Measurements from ENCODE around the gene DGKH.
"Not testable (repeated sequence)": the region's sequence is repeated elsewhere in the genome, so short reads cannot be mapped to it uniquely, and the experiment has no call there.

Gene DGKH

DNA sequence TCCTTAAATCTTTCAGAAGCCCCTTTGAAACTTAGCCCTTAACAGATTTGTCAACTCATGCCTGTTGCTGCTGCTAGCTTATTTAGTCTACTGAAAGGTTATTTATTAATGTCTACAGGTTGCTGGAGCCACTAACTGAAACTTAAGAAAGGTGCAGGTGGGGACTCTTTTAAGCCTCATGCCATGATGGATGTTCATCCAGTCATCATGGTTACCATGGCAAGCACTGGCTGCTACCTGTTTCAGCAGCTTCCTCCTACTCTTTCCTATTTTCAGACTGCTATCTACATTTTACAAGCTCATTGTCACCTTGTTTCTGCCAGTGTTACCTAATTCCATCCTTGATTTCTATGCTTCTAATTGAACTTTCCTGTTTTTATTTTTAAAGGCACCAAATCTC, 27.1 kb downstream of the DGKH start:
- peak; percentile 18 to 24 for DNase-seq

DNA sequence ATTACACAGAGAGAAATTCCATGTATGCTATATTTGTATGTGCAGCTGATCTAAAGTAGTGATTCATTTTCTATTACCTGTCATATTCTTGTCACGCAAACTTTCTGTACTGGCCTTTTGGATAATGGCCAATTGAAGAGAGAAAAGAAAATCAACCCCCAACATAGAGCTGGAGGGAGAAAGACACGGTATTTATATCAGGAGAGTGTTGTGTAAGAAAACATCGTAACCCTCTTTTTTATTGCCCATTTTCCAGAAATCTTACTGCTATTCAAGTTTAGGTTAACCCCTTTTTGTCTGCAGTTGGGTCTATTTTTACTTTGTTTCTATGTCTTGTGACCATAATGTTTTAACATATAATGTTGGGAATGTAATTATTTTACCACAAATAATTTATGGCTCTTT, 27.9 kb downstream of the DGKH start:
- DNase-seq: peak in 1 of 2 experiments; percentile 9

DNA sequence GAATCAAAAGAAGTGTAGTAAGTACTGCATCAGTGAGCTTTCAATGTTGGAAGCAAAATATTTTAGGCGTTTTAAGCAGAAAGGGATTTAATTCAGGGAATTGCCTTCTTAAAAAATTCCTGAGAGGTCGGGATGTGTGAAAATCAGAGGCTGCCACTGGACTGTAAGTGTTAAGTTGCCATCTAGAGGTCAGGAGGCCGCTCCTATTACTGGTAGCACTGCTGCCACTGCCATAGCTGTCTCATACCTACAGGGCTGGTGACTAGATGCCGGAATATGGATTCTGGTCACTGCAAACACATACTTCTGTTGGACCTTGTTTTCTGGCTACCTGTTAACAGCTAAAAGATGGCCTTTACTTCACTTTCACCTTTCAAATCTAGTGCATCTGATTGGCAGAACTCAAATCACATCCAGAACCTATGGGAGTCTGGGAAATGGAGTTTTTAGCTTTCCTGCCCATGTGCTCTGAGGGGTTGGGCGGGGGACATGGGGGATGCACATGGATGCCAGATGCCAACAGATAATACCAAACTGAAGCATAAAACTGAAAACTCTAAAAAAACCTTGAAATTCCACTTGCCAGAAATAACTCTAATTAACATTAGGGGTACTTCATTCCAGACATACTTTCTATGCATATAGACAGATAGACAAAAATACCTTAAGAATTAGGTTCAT, 29.8 kb downstream of the DGKH start:
- DNase-seq: no peak

DNA sequence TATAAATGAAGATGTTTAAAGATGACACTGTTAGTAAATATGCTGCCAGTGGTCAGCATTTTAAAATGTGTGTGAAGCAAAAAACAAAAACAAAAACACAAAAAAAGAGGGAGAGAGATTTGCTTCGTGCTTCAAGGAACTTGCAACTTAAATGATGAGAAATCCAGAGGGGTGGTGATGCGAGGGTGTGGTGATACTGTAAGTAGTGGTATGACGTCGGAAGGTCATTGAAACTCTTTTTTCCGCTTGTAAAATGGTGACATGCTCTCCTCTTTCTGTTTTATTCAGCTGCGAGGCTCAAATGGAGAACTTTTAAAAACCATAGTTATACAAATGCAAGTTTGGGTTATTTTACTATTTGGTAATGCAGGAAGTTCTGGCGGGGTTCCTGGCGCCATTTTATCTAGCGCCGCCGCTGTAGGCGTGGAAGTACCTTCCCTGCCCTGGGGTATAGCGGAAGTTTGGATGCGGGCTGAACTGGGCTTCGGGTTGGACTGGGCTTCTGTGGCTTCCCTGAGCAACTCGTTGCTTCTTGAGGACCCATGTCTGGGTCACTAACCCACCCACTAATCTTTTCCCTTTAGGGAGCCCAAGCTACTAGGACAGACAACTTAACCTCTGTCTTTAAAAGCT, 34.8 kb downstream of the DGKH start:
- DNase-seq: no peak

DNA sequence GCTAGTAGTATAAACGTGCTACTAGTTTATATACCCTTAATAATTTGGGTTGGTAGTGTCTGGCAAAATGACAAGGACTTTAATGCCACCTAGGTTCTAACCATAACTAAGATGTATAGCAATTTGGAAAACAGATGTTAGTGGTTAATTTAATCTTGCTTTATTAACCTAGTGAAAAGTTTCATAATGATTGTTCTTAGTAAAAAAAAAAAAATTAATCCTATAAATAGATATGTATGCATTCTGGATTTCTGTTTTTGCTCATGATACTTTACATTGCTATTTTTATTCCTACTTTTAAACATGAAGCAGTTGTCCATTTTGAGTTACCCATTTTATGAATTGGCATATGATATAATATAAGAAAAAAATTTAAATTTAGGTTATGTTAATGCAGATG, 36.3 kb downstream of the DGKH start:
- no peak for DNase-seq

DNA sequence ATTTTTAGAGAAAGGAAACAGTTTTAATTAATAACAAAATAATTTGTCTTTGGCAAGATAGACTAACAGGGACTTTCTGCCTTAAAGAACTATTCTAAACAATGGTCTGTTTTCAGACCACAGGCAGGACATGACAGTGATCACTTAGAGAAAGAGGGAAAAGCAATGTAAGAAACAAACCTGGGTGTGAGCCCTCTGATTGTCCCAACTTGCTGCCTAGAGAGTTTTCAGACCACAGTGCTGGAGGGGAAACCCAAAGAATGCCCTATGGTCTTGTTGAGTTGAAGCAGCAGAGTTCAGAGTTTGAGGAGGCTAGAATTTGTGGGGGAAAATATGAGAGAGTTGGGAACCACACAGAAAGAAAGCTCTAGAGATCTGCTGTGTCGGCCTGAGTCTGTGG, 38.1 kb downstream of the DGKH start:
- no peak for DNase-seq

DNA sequence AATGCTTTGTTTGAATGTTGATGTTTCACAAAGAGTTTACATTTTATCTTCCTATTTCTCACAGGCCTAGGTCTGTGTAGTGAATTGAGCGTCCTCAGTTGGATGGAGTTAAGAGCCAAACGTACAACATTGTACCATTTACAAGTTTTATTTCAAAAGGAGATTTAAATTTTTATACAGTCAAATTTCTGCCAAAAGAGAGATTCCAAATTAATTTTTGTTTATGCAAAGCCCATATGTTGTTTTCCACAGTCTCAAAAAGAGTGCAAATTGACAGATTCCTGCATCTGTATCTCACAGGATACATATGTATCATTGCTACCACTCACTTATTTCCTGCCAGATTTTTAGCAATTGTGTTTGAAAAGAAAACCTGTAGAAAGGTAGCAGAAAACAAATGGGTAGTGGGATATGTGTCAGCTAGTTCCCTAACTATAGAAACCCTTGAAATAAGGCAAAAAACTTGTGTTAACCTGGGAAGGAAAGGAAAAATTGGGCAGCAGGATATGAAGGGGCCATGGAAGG, 46.1 kb downstream of the DGKH start:
- DNase-seq: no peak

DNA sequence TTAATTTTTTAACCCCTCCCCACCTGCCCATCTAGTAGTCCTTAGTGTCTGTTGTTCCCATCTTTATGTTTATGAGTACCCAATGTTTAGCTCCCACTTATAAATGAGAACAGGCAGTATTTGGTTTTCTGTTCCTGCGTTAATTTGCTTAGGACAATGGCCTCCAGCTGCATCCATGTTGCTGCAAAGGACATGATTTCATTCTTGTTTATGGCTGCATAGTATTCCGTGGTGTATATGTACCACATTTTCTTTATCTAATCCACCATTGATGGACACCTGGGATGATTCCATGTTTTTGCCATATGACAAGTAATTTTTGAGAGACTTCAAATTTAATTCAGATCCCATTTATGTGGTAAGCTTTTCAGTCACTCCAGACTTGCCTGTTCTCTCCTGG, 47.8 kb downstream of the DGKH start:
- DNase-seq: not testable (repeated sequence)

DNA sequence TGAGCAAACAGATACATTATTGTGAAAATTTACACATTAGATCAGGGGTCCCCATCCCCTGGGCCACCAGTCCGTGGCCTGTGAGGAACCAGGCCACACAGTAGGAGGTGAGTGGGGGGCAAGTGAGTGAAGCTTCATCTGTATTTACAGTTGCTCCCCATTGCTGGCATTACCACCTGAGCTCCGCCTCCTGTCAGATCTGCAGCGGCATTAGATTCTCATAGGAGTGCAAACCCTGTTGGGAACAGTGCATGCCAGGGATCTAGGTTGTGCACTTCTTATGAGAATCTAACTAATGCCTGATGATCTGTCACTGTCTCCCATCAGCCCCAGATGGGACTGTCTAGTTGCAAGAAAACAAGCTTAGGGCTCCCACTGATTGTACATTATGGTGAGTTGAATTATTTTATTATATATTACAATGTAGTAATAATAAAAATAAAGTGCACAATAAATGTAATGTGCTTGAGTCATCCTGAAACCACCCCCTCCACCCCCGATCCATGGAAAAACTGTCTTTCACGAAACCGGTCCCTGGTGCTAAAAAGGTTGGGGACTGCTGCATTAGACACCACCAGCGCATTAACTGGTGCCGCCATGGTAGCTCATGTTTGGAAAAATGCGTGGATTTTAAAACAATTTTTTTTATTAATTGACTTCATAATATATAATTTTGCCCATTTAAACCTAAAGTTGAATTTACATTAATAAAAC, 51.7 kb downstream of the DGKH start:
- no peak for DNase-seq

DNA sequence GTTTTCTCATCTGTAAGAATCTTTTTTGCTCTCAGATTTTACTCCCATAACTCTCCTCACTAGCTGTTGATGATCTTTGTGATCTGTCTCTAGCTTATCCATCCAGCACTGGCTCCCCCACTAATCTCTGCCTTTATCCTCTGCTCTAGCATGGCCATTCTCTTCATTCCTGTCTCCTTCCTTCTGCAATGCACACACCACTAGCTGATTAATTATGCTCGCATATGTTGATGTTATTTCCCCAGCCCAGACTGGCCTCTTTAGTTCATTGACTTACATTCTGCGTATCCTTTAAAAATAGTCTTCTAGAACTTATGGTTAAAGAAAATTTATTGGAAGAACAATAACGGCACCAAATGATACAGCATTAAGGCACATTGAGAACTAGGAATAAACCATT, 52.5 kb downstream of the DGKH start:
- no peak for DNase-seq

DNA sequence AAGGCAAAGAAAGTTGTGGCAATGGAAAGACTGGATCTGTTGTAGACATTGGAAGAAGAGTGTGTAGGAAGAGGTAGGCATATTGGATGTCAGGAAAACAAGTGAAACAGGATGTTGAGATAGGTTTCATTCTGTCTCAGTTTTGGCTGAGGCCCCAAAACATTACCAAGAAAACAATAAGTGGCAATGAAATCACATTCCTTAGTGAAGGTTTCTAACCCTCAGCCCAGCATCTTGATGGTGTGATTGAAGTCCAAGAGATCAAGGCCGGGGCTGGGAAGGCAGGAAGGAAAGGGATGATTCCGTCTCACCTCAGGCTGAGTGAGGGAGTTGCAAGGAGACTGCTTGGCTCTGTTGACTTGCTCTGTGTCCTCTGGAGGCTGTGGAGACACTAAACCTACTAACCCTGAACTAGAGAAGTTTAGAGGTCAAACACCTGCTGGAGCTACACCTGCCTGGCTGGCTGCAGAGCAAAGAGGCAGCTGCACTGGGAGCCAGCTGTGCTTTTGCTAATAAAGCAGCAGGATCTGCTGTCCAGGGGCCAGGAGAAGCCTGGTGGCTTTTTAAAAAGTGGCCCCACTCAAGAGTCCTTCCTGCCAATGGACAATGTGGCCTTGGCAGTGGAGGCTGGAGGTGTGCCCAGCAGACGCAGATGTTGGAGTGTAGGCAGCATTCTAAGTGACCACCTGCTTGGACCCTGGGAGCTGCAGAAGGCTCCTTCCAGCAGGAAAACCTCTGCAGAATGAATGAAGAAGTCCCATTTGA, 53.6 kb downstream of the DGKH start:
- peak; percentile 57 to 71 for DNase-seq

DNA sequence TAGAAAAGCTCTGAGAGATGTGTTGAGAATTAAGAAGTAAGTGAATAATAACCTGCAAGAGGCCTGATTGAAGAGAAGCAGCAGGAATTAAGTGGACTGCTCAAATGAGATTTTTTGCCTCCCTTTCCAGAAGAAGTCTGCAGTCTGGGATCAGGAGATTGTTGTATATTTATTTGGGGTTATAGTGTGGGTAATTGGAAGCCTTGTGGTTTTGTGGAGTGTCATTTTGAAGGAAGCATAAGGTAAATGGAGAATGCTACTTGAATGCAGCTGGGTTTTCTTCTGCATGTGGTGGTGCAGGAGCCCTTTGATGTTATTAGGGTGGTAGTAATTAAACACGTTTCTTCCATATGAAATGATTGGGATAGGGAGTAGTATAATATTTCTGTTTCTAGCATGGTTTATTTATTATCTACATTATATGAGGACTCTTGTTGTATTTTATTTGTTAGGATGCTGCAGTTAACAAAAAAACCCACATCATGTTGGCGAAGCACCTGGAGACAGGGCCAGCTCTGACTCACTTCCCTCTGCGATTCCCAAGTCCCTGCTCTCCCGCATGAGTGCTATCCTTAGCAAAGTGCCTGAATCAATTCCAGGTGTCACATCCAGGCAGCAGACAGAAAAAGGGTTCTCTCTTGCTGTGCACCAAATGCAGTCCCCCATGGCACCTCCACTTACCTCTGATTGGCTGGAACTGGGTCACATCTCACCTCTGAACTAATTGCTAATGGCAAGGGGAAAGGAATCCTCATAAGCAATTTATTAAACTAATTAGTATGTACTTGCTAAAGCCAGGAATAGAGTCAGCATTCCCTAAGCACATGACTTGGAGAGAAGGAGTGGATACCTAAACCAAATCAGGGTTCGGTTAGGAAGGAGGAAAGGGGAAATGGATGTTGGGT, 54.8 kb downstream of the DGKH start:
- DNase-seq: no peak

DNA sequence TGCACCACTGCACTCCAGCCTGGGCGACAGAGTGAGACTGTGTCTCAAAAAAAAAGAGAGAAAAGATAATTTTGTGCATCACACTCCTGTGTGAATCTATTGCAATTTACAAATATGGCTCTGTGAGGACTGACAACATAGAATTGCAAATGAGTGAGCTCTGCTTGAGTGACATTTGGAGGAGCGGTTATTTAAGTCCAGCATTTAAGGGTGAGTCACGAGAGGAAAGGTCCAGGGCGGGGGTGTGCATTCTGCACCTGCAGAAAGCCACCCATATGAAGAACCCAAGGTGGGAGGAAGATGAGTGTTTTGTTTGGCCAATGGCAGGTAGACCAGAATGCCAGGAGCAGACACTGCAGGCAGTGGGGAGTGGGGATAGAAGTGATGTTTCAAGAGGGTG, 58.5 kb downstream of the DGKH start:
- DNase-seq: no peak

DNA sequence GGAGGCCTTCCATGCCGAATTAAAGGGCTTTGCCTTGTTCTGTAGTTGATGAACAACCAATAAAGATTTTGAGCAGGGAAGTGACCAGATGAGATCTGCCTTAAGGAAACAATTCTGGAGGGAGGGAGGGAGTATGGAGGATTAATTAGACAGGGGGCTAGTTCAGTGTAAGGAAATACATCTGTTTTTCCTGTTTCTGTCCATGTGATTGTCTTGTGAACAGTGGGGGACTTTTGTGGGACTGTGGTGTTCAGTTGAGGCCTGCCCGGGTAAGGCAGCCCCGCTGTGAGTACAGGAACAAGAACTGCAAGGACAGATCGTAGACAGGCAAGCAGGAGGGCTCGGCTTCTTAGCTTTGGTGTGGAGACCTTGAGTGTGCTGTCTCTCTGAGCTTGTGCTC, 59.0 kb downstream of the DGKH start:
- no peak for DNase-seq

DNA sequence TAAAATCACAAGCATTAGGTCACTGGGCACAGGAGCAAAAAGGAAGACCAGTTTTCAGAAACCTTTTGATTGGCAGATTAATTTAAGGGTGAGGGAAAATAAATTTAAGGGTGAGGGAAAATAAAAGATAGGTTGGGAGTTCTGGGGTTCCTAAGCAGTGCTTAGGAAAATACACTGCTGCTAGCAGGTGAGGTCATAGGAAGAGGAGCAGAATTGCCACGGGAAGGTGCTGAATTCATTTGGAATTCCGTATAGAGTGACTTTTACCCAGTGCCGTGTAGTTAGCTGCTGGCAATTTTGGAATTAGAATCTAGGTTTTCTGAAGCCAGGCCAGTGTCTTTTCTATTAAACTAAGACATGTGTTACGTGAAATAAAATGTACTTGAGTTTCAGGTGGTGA, 59.8 kb downstream of the DGKH start:
- no peak for DNase-seq

DNA sequence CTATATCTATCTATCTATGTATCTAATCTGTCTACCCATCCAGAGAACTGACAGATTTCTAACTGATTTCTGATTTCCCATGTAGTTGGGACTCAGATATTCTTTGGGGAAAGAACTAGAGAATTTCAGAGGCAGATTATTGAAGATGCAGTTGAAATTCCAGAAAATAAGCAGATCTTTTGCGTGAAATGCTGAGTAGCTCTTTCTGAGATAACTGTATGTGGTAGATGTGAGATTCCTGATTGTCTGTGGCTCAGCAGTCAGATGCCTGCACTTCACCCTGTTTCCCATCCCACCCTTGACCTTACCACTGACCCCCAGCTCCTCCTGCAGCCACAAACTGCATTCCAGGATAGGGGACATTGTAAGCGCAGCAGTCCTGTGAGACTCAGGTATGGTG, 61.5 kb downstream of the DGKH start:
- no peak for DNase-seq

DNA sequence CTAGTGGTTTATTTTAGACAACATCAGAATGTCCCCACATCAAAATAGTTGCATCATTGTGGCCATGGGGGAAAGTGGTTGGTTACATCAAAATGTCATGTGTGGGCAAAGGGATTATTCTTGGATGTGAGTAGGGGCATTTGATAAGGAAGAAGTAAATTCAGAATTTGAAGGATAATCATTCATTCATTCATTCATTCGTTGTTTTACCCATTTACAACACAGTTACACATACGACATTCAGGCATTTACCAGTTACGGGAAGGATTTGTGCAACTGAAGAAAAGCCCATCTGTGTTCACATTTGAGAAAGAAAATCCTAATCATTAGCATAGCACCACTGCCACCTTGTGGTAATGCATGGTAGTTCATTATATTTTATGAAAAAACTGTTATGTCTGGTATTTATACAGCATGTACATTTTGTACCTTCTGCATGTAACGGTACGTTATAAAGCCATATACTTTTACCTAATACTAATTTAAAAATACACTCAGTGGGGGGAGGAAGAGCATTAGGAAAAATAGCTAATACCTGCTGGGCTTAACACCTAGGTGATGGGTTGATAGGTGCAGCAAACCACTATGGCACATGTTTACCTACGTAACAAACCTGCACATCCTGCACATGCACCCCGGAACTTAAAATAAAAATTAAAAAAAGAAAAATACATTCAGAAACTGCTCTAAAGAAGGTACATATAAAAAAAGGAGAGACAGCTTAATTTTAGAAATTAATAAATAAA, 62.1 kb downstream of the DGKH start:
- peak; percentile 12 to 48 for DNase-seq

DNA sequence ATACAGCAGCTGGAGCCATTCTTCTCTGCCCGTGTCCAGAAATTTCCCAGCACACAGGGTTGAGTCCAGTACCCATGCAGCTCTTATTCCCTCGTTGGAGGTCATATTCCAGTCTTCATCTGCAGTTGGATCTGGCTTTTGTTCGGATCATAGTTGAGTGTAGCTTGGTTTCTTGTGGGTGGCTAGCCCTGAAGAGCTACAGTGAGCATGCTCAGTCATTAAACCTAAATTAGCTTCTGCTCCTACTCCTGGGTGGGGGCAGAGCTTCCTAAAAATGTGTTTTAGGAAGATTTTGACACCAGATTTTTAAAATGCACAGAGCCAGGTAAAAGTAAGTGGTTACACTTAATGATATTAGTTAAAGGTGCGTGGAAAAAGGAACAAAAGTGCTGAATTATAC, 64.4 kb downstream of the DGKH start:
- no peak for DNase-seq

DNA sequence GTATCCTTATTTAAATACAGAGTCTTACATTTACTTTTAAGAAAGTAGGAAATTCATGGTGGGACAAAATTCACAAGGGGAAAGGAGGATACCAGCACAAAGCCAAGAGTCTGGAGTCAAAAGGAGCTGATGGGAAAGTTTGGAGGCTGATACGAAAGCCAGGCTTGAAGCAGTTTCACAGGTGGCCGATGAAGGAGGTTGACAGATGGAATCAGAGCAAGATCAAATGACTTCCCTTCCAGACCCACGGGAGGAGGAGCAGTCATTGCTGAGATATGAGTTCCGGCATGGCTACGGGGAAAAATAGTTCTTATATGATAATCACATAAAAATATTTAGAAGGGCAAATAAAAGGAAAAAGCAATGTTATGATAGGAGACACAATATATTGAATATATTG, 65.0 kb downstream of the DGKH start:
- DNase-seq: no peak

DNA sequence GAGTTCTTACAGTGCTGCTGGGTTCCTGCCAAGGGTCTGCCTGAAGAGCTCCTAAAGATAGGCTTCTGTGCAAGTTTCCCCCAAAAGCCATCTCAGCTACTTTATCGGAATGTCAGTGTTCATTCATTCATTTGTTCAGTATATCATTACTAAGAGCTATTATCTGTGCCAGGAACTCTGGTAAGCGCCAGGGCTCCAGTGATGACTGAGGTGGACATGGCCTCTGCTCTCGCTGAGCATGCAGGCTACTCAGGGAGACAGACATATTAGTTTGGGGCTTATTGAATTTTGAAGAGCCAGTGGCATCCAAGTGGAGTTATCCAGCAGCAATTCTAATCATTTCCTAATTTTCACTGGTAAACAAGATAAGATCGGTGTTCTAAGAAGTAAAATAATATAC, 65.8 kb downstream of the DGKH start:
- DNase-seq: no peak

DNA sequence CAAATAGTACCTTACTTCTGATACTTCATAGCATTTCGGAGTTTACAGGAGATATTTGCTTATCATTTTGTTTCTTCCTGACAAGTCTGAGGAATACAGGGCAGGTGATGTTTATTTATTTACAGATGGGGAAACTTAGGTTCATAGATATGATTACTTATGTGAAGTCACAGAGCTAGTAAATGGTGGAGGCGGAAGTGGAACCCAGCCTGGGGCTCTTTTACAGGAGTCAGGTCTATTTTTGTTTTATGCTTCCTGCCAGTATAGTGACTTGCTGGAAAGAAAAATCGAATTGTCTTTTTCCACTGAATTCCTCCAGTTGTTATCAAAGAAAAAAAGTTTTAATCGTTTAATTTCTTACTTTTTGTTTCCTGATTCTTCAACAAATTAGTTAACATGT, 66.5 kb downstream of the DGKH start:
- no peak for DNase-seq

DNA sequence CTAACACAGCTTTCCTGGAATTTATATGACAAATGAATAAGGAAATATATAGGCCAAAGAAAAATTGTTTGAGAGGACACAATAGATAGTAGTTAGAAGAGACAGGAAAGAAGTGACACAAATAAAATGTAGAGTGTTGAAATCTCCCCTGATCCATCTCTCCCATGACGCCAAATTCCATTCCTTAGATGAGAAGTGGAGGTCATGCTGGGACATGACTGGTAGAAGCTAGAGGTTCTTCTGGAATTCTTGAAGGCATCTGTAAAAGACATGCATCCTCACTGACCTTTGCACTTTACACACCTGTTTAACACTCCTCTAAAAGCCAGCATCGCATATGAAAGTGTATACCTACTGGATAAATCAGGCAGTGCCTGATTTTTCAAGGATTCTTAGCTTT, 67.8 kb downstream of the DGKH start:
- no peak for DNase-seq
